Measurements from ENCODE around the gene LRRC14B.
"Not testable (repeated sequence)": the region's sequence is repeated elsewhere in the genome, so short reads cannot be mapped to it uniquely, and the experiment has no call there.

LRRC14B gene

DNA sequence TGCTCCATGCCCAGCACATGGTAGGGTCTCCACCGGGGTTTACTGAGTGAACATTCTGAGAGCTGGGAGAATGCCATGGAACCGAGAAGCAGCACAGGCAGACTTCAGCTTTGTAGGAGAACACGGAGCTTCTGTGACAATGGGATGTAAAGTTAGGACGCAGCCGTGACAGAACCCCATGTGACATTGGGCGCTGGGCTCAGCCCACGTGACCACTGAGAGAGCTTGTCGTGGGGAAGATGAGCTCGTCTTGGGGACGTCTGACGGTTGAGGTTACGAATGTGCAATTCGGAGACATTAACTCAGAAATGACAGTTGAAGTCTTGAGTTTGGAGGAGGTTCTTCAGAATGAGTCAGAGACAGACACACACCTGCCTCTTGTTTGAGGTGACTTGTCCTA, 40.4 kb downstream of the LRRC14B start:
- Histone ChIP-seq H3K27ac (replicated peaks) (no peak overlapping the region), H3K27me3 (ENCODE audit: insufficient read depth, poor library complexity, severe bottlenecking) (no peaks in the 10 kb centered on the region), H3K4me3 (replicated peaks; ENCODE audit: insufficient read depth, low read length) (no peak overlapping the region)
- TF ChIP-seq CTCF (IDR thresholded peaks at IDR 0.05; ENCODE audit: insufficient read depth, low read length) = no peak
- TF ChIP-seq, protein P1, sequence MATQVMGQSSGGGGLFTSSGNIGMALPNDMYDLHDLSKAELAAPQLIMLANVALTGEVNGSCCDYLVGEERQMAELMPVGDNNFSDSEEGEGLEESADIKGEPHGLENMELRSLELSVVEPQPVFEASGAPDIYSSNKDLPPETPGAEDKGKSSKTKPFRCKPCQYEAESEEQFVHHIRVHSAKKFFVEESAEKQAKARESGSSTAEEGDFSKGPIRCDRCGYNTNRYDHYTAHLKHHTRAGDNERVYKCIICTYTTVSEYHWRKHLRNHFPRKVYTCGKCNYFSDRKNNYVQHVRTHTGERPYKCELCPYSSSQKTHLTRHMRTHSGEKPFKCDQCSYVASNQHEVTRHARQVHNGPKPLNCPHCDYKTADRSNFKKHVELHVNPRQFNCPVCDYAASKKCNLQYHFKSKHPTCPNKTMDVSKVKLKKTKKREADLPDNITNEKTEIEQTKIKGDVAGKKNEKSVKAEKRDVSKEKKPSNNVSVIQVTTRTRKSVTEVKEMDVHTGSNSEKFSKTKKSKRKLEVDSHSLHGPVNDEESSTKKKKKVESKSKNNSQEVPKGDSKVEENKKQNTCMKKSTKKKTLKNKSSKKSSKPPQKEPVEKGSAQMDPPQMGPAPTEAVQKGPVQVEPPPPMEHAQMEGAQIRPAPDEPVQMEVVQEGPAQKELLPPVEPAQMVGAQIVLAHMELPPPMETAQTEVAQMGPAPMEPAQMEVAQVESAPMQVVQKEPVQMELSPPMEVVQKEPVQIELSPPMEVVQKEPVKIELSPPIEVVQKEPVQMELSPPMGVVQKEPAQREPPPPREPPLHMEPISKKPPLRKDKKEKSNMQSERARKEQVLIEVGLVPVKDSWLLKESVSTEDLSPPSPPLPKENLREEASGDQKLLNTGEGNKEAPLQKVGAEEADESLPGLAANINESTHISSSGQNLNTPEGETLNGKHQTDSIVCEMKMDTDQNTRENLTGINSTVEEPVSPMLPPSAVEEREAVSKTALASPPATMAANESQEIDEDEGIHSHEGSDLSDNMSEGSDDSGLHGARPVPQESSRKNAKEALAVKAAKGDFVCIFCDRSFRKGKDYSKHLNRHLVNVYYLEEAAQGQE (IDR thresholded peaks at IDR 0.05; ENCODE audit: insufficient replicate concordance, low read depth) = no peak
- TF ChIP-seq GABPA (IDR thresholded peaks at IDR 0.05; ENCODE audit: low read depth) = no peak
- no peak for TF ChIP-seq SPI1 (IDR thresholded peaks at IDR 0.05; ENCODE audit: borderline replicate concordance, low read depth)
- no peak for TF ChIP-seq POLR2AphosphoS5 (IDR thresholded peaks at IDR 0.05; ENCODE audit: low read depth)
- no peak for DNase-seq (ENCODE audit: low read depth in 1 of 2, low spot score in 1 of 2)

DNA sequence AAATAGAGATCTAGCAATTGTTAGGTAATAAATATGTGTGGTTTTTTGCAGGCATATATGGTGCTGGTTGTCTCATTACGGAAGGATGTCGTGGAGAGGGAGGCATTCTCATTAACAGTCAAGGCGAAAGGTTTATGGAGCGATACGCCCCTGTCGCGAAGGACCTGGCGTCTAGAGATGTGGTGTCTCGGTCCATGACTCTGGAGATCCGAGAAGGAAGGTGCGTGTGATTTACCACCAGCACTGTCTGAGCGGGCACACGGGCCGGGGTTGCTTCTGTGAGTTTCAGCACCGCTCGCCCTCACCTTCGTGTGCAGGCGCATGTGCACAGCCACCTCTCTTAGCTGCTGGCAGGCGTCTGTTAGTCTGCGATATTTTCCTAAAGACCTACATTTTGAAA, 42.1 kb downstream of the LRRC14B start:
- H3K27me3 ChIP-seq (ENCODE audit: insufficient read depth, poor library complexity, severe bottlenecking); H3K27ac ChIP-seq (replicated peaks); H3K4me3 ChIP-seq (replicated peaks; ENCODE audit: insufficient read depth, low read length); DNase-seq (ENCODE audit: low read depth in 1 of 2, low spot score in 1 of 2): not testable (repeated sequence)

GRCh38 chr5:234450-234849, 43.2 kb downstream of the LRRC14B start:
- TF ChIP-seq SPI1 (IDR thresholded peaks at IDR 0.05; ENCODE audit: borderline replicate concordance, low read depth) = no peak
- no peak for TF ChIP-seq GABPA (IDR thresholded peaks at IDR 0.05; ENCODE audit: low read depth)
- TF ChIP-seq POLR2AphosphoS5 (IDR thresholded peaks at IDR 0.05; ENCODE audit: low read depth) = no peak
- TF ChIP-seq, protein P1 (IDR thresholded peaks at IDR 0.05; ENCODE audit: insufficient replicate concordance, low read depth) = no peak
- no peak for TF ChIP-seq CTCF (IDR thresholded peaks at IDR 0.05; ENCODE audit: insufficient read depth, low read length)
- no peaks in the 10 kb centered on the region for H3K27me3 ChIP-seq (ENCODE audit: insufficient read depth, poor library complexity, severe bottlenecking)
- no peak for DNase-seq (ENCODE audit: low read depth in 1 of 2, low spot score in 1 of 2)
- H3K27ac ChIP-seq (replicated peaks) = no peak overlapping the region
- H3K4me3 ChIP-seq (replicated peaks; ENCODE audit: insufficient read depth, low read length) = no peak overlapping the region

- not testable (repeated sequence) for DNase-seq (ENCODE audit: low read depth in 1 of 2, low spot score in 1 of 2); H3K4me3 ChIP-seq (replicated peaks; ENCODE audit: insufficient read depth, low read length)
Observed at GRCh38 chr5:235527-235926, 44.2 kb downstream of the LRRC14B start.

DNA sequence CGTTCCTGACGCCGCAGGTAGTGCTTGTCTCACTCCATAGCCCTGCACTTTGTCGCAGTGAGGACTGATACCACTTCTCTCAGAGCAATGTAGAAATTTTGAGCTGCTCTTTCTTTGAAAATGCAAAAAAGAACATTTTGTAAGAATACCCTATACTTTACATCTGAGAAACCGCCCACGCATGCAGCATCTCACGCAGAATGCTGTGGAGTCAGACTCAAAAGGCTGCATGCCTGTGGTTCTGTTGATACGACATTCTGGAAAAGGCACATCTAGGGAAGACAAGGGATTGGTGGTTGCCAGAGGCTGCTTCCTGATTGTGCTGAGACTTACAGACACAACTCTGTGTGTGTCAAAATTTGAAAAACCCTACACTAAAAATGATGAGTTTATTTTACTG, 46.6 kb downstream of the LRRC14B start:
- H3K27me3 ChIP-seq (ENCODE audit: insufficient read depth, poor library complexity, severe bottlenecking); H3K27ac ChIP-seq (replicated peaks); DNase-seq (ENCODE audit: low read depth in 1 of 2, low spot score in 1 of 2); H3K4me3 ChIP-seq (replicated peaks; ENCODE audit: insufficient read depth, low read length): not testable (repeated sequence)

More at GRCh38 chr5:235527-235926, 44.2 kb downstream of the LRRC14B start:
- not testable (repeated sequence) for H3K27ac ChIP-seq (replicated peaks); H3K27me3 ChIP-seq (ENCODE audit: insufficient read depth, poor library complexity, severe bottlenecking)

DNA sequence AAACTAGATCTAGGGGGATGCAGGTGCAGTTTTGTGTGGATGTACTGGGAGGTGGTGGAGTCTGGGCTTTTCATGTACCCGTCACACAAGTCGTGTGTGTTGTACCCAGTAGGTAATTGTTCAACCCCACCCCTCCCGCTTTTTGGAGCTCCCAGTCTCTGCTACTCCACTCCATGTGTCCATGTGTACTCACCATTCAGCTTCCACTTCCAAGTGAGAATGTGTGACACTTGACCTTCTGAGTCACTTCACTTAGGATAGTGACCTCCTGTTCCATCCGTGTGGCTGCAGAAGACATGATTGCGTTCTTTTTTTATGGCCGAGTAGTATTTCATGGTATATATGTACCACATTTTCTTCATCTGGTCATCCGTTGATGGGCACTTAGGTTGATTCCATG, 49.3 kb downstream of the LRRC14B start:
- H3K4me3 ChIP-seq (replicated peaks; ENCODE audit: insufficient read depth, low read length); H3K27ac ChIP-seq (replicated peaks); DNase-seq (ENCODE audit: low read depth in 1 of 2, low spot score in 1 of 2); H3K27me3 ChIP-seq (ENCODE audit: insufficient read depth, poor library complexity, severe bottlenecking): not testable (repeated sequence)

GRCh38 chr5:241045-241669, 49.9 kb downstream of the LRRC14B start:
- H3K27me3 ChIP-seq (ENCODE audit: insufficient read depth, poor library complexity, severe bottlenecking); H3K4me3 ChIP-seq (replicated peaks; ENCODE audit: insufficient read depth, low read length); H3K27ac ChIP-seq (replicated peaks); DNase-seq (ENCODE audit: low read depth in 1 of 2, low spot score in 1 of 2): not testable (repeated sequence)

DNA sequence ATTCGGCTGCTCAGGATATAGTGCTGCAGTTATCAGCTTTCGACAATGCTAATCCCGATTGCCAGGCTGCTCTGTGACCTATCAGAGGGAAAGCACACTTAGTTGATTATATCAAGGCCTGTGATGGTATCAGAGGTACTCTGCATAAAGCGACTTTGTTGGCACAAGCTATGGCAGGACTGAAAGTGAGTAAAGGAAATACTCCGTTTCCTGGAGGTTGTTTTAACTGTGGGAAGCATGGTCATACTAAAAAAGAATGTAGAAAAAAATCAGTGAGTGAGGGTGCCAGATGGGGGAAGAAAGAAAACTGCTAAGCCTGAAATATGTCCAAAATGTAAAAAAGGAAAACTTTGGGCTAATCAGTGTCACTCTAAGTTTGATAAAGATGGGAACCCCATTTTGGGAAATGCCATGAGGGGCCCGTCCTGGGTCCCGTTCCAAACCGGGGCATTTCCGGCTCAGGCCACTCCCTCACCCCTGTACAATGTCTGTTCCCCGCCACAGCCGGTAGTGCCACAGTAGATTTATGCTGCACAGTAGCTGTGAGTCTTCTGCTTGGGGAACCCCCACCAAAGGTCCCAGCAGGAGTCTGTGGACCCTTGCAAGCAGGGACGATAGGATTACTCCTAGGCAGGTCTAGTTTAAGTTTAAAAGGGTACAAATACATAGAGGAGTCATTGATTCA, 52.5 kb downstream of the LRRC14B start:
- not testable (repeated sequence) for H3K27ac ChIP-seq (replicated peaks); H3K4me3 ChIP-seq (replicated peaks; ENCODE audit: insufficient read depth, low read length); DNase-seq (ENCODE audit: low read depth in 1 of 2, low spot score in 1 of 2); H3K27me3 ChIP-seq (ENCODE audit: insufficient read depth, poor library complexity, severe bottlenecking)

GRCh38 chr5:245717-246116, 54.4 kb downstream of the LRRC14B start:
- H3K27me3 ChIP-seq (ENCODE audit: insufficient read depth, poor library complexity, severe bottlenecking); DNase-seq (ENCODE audit: low read depth in 1 of 2, low spot score in 1 of 2); H3K4me3 ChIP-seq (replicated peaks; ENCODE audit: insufficient read depth, low read length); H3K27ac ChIP-seq (replicated peaks): not testable (repeated sequence)

Data from HL-60 (cell line).